ENCODE data around the gene PRKCH. TPM values are rescaled to one million over a fixed set of nuclear protein-coding genes. Genes with fewer than 3 reads are reported as not detected.

PRKCH gene
- total and polyA plus RNA-seq, 2 of the 13 experiments (the other 11 are each of a cell fraction or from before 2014, with no cell fraction given), result 0.48 to 1.3 TPM

GRCh38 chr14:61451891-61452400, 130.6 kb downstream of the PRKCH start:
- in situ Hi-C loops (cut with HindIII; ENCODE audit: extremely low pct_ligation_motif_present, low pct_unique_long_range_greater_than_20kb), result loop anchor here (10.0 kb wide), 1 partner anchor 673 kb away; no protein-coding TSS in a partner anchor
- DNase-seq (ENCODE audit: low spot score) (no peak), FAIRE-seq (no peak), ATAC-seq (no peak)
- Histone ChIP-seq H3K36me3 (replicated peaks in 1 of 2; ENCODE audit: control insufficient read depth in 1 of 2, insufficient read depth in 2 of 2, low read length in 2 of 2) (no peaks in the 10 kb centered on the region), H3K79me2 (ENCODE audit: insufficient read depth, low read length) (no peaks in the 10 kb centered on the region), H3K9ac (ENCODE audit: insufficient read depth, low read depth, low read length) (no peak overlapping the region), H3K27ac (ENCODE audit: extremely low read length, insufficient read depth, low read length) (no peak overlapping the region), H3K27me3 (ENCODE audit: control insufficient read depth in 1 of 2, insufficient read depth in 2 of 2, low read length in 2 of 2) (no peaks in the 10 kb centered on the region; a peak in 3 of 5 replicates), H3K4me2 (ENCODE audit: low read depth, low read length) (no peak overlapping the region), H3K4me3 (replicated peaks in 1 of 3; ENCODE audit: insufficient read depth in 1 of 3, low read depth in 2 of 3, low read length in 3 of 3) (no peak overlapping the region), H4K20me1 (ENCODE audit: insufficient read depth, low read length) (no peaks in the 10 kb centered on the region), H3K9me3 (ENCODE audit: low read length) (no peaks in the 10 kb centered on the region), H3K4me1 (ENCODE audit: insufficient read depth, low read length) (no peaks in the 10 kb centered on the region), H2AFZ (ENCODE audit: low read length) (no peak overlapping the region)
- POLR2A ChIA-PET, result no interaction called here
- WGBS (ENCODE audit: low lambda C conversion rate), result 50% methylated on average over 3 of the region's 6 CpGs
- BruUV-seq (replicated peaks), result no TSS peak
- CTCF ChIA-PET (ENCODE audit: low intra/inter-chr PET ratio, low total read pairs), result no interaction called here
- intact Hi-C loops (cut with micrococcal nuclease; ENCODE audit: unreplicated experiment), result no loop called here
- no peak for TF ChIP-seq ZNF713 (CRISPR knock-in tag; IDR thresholded peaks at IDR 0.05)
- TF ChIP-seq ZNF431 (CRISPR knock-in tag; IDR thresholded peaks at IDR 0.05; ENCODE audit: borderline replicate concordance, low read depth), result no peak
- no peak for TF ChIP-seq ZNF790 (CRISPR knock-in tag; IDR thresholded peaks at IDR 0.05; ENCODE audit: borderline replicate concordance)

GRCh38 chr14:61452452-61452851, 131.1 kb downstream of the PRKCH start:
- in situ Hi-C loops (cut with HindIII; ENCODE audit: extremely low pct_ligation_motif_present, low pct_unique_long_range_greater_than_20kb), result loop anchor here (10.0 kb wide), 1 partner anchor 672 kb away; no protein-coding TSS in a partner anchor
- Histone ChIP-seq H3K27ac (ENCODE audit: extremely low read length, insufficient read depth, low read length) (no peak overlapping the region), H3K79me2 (ENCODE audit: insufficient read depth, low read length) (no peaks in the 10 kb centered on the region), H3K27me3 (ENCODE audit: control insufficient read depth in 1 of 2, insufficient read depth in 2 of 2, low read length in 2 of 2) (no peaks in the 10 kb centered on the region; a peak in 3 of 5 replicates), H3K36me3 (replicated peaks in 1 of 2; ENCODE audit: control insufficient read depth in 1 of 2, insufficient read depth in 2 of 2, low read length in 2 of 2) (no peaks in the 10 kb centered on the region), H4K20me1 (ENCODE audit: insufficient read depth, low read length) (no peaks in the 10 kb centered on the region), H3K4me1 (ENCODE audit: insufficient read depth, low read length) (no peaks in the 10 kb centered on the region), H3K9ac (ENCODE audit: insufficient read depth, low read depth, low read length) (no peak overlapping the region), H3K9me3 (ENCODE audit: low read length) (no peaks in the 10 kb centered on the region), H3K4me3 (replicated peaks in 1 of 3; ENCODE audit: insufficient read depth in 1 of 3, low read depth in 2 of 3, low read length in 3 of 3) (no peak overlapping the region), H2AFZ (ENCODE audit: low read length) (no peak overlapping the region), H3K4me2 (ENCODE audit: low read depth, low read length) (no peak overlapping the region)
- no peak for ATAC-seq
- no peak for FAIRE-seq
- DNase-seq (ENCODE audit: low spot score), result no peak
- no TSS peak for BruUV-seq (replicated peaks)
- ChIA-PET CTCF (ENCODE audit: low intra/inter-chr PET ratio, low total read pairs) (no interaction called here), POLR2A (no interaction called here)
- intact Hi-C loops (cut with micrococcal nuclease; ENCODE audit: unreplicated experiment), result no loop called here
- 33% methylated on average over 3 of the region's 3 CpGs for WGBS (ENCODE audit: low lambda C conversion rate)
- TF ChIP-seq ZNF326 (CRISPR knock-in tag; IDR thresholded peaks at IDR 0.05; ENCODE audit: borderline replicate concordance) (no peak), ZFP36 (IDR thresholded peaks at IDR 0.05; ENCODE audit: borderline replicate concordance, low read depth, low read length, partially characterized antibody) (no peak), ZNF556 (CRISPR knock-in tag; IDR thresholded peaks at IDR 0.05; ENCODE audit: borderline replicate concordance) (no peak), XRCC5 (optimal IDR thresholded peaks at IDR 0.05; ENCODE audit: low read length) (no peak), CREB1 (IDR thresholded peaks at IDR 0.05) (no peak), CREB1 (CRISPR knock-in tag; IDR thresholded peaks at IDR 0.05) (no peak), HMGXB4 (CRISPR knock-in tag; IDR thresholded peaks at IDR 0.05; ENCODE audit: borderline replicate concordance in 1 of 2, low read depth in 1 of 2) (no peak), ZNF660 (CRISPR knock-in tag; IDR thresholded peaks at IDR 0.05; ENCODE audit: borderline replicate concordance, low read depth) (no peak), HNRNPK (IDR thresholded peaks at IDR 0.05; ENCODE audit: low read depth, low read length, poor library complexity, severe bottlenecking) (no peak), ZNF432 (CRISPR knock-in tag; IDR thresholded peaks at IDR 0.05; ENCODE audit: borderline replicate concordance) (no peak), KMT2B (CRISPR knock-in tag; IDR thresholded peaks at IDR 0.05) (no peak), MYC (CRISPR knock-in tag; IDR thresholded peaks at IDR 0.05; ENCODE audit: borderline replicate concordance) (no peak), ARNTL (CRISPR knock-in tag; IDR thresholded peaks at IDR 0.05) (no peak), TOPORS (CRISPR knock-in tag; IDR thresholded peaks at IDR 0.05) (no peak), NCOA5 (CRISPR knock-in tag; IDR thresholded peaks at IDR 0.05) (no peak)
